Mammary epithelial cell (primary cell): ENCODE results near the gene SERTAD2.

Experiments
- EZH2 ChIP-seq: IDR thresholded peaks from 2 replicates; pipeline ENCODE4 v1.6.1; 2012; ENCODE audit warnings: low read length, inconsistent platforms, borderline replicate concordance
- TF ChIP-seq, protein P1 (sequence below), 2 donors: IDR thresholded peaks in 1 of 2; conservative IDR thresholded peaks in 1 of 2; 2 replicates each; pipeline ENCODE4 v1.5.1; 2011 to 2012; ENCODE audit warnings: inconsistent platforms in 2 of 2, low read length in 2 of 2, mild to moderate bottlenecking in 2 of 2, control low read depth in 1 of 2, low read depth in 1 of 2; ENCODE audit not compliant: insufficient read depth in 1 of 2; ENCODE audit errors: extremely low read depth in 1 of 2

DNA sequence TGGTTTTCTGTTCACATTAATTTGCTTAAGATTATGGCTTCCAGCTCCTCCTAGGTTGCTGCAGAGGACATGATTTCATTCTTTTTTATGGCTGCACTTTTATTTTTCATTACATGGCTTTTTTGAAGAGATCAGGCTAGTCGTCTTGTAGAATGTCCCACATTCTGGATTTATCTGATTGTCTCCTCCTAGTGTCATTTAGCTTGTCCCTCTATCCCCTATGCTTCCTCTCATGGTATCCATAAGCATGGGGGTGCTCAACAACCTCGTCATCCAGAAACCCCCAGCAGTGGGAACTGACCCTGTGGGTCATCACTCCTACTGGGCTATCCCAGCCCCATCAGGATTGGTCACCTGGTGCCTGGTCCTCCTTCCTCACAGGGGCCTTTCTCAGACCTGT lies 49.6 kb downstream of the SERTAD2 start:
- TF ChIP-seq, protein P1, sequence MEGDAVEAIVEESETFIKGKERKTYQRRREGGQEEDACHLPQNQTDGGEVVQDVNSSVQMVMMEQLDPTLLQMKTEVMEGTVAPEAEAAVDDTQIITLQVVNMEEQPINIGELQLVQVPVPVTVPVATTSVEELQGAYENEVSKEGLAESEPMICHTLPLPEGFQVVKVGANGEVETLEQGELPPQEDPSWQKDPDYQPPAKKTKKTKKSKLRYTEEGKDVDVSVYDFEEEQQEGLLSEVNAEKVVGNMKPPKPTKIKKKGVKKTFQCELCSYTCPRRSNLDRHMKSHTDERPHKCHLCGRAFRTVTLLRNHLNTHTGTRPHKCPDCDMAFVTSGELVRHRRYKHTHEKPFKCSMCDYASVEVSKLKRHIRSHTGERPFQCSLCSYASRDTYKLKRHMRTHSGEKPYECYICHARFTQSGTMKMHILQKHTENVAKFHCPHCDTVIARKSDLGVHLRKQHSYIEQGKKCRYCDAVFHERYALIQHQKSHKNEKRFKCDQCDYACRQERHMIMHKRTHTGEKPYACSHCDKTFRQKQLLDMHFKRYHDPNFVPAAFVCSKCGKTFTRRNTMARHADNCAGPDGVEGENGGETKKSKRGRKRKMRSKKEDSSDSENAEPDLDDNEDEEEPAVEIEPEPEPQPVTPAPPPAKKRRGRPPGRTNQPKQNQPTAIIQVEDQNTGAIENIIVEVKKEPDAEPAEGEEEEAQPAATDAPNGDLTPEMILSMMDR (conservative IDR thresholded peaks at IDR 0.05 in 1 of 2, IDR thresholded peaks at IDR 0.05 in 1 of 2; ENCODE audit: extremely low read depth in 1 of 2, insufficient read depth in 1 of 2, low read depth in 1 of 2, low read length in 2 of 2), result no peak
- TF ChIP-seq EZH2, result no peak
